Measurements from ENCODE around the gene IGFBP5.

IGFBP5 gene

GRCh38 chr2:216721141-216721540 lies 25.8 kb upstream of the IGFBP5 start:
- Histone ChIP-seq H3K4me3 (replicated peaks; ENCODE audit: insufficient read depth, low read length) (no peak overlapping the region), H3K27me3 (ENCODE audit: insufficient read depth, poor library complexity, severe bottlenecking) (no peaks in the 10 kb centered on the region), H3K27ac (replicated peaks) (no peak overlapping the region)
- TF ChIP-seq, protein P1, sequence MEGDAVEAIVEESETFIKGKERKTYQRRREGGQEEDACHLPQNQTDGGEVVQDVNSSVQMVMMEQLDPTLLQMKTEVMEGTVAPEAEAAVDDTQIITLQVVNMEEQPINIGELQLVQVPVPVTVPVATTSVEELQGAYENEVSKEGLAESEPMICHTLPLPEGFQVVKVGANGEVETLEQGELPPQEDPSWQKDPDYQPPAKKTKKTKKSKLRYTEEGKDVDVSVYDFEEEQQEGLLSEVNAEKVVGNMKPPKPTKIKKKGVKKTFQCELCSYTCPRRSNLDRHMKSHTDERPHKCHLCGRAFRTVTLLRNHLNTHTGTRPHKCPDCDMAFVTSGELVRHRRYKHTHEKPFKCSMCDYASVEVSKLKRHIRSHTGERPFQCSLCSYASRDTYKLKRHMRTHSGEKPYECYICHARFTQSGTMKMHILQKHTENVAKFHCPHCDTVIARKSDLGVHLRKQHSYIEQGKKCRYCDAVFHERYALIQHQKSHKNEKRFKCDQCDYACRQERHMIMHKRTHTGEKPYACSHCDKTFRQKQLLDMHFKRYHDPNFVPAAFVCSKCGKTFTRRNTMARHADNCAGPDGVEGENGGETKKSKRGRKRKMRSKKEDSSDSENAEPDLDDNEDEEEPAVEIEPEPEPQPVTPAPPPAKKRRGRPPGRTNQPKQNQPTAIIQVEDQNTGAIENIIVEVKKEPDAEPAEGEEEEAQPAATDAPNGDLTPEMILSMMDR (IDR thresholded peaks at IDR 0.05; ENCODE audit: insufficient read depth, low read length), result no peak
- TF ChIP-seq GABPA (IDR thresholded peaks at IDR 0.05; ENCODE audit: low read depth) (no peak), POLR2AphosphoS5 (IDR thresholded peaks at IDR 0.05; ENCODE audit: low read depth) (no peak)
- DNase-seq (ENCODE audit: low read depth in 1 of 2, low spot score in 1 of 2), result no peak

GRCh38 chr2:216720722-216721121 lies 25.4 kb upstream of the IGFBP5 start:
- no peak overlapping the region for H3K4me3 ChIP-seq (replicated peaks; ENCODE audit: insufficient read depth, low read length)
- TF ChIP-seq, protein P1 (IDR thresholded peaks at IDR 0.05; ENCODE audit: insufficient read depth, low read length), result no peak
- TF ChIP-seq REST (IDR thresholded peaks at IDR 0.05; ENCODE audit: insufficient replicate concordance, low read depth) (no peak), GABPA (IDR thresholded peaks at IDR 0.05; ENCODE audit: low read depth) (no peak)

DNA sequence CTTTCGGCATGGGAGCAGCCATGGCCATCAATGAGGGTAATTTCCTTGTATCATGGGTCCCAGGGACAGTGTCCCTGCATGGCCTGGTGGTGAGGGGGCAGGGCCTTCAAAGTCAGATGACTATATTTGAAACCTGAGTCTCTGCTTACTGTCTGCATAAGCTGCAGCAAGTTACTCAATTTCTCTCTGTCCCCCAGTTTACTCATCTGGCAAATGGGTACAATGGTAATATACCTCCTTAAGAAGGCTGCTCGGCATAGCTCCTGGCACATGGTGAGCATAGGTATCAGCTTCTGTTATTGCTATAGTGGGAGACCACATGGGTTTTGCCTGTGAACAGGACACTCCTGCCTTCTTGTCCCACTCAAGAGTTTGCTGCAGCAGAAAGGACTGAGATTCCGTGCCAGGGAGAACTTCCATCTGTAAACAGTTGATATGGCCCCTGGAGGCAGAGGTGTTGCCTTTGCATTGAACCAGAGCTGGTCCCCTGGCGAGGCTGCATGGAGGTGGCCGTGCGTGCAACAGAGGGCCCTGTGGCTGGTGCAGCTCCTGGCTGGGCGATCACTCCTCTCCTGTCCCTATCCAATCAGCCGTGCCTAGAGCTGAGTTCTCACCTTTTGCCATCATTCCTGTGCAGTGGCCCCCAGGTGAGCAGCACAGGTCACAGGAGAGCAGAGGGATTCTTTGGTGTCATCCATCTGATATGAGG lies 22.7 kb upstream of the IGFBP5 start:
- Histone ChIP-seq H3K27ac (replicated peaks) (no peak overlapping the region), H3K27me3 (ENCODE audit: insufficient read depth, poor library complexity, severe bottlenecking) (no peaks in the 10 kb centered on the region), H3K4me3 (replicated peaks; ENCODE audit: insufficient read depth, low read length) (no peak overlapping the region)
- TF ChIP-seq GABPA (IDR thresholded peaks at IDR 0.05; ENCODE audit: low read depth) (no peak), SPI1 (IDR thresholded peaks at IDR 0.05; ENCODE audit: borderline replicate concordance, low read depth) (no peak), POLR2AphosphoS5 (IDR thresholded peaks at IDR 0.05; ENCODE audit: low read depth) (no peak), REST (IDR thresholded peaks at IDR 0.05; ENCODE audit: insufficient replicate concordance, low read depth) (no peak)
- TF ChIP-seq, protein P1 (IDR thresholded peaks at IDR 0.05; ENCODE audit: insufficient read depth, low read length), result no peak
- DNase-seq (ENCODE audit: low read depth in 1 of 2, low spot score in 1 of 2), result no peak

More at GRCh38 chr2:216720722-216721121, 25.4 kb upstream of the IGFBP5 start:
- H3K27me3 ChIP-seq (ENCODE audit: insufficient read depth, poor library complexity, severe bottlenecking), result no peaks in the 10 kb centered on the region
- DNase-seq (ENCODE audit: low read depth in 1 of 2, low spot score in 1 of 2), result no peak
- no peak overlapping the region for H3K27ac ChIP-seq (replicated peaks)

GRCh38 chr2:216717491-216717901 lies 22.1 kb upstream of the IGFBP5 start:
- DNase-seq (ENCODE audit: low read depth in 1 of 2, low spot score in 1 of 2), result no peak
- TF ChIP-seq, protein P1 (IDR thresholded peaks at IDR 0.05; ENCODE audit: insufficient read depth, low read length), result no peak
- TF ChIP-seq REST (IDR thresholded peaks at IDR 0.05; ENCODE audit: insufficient replicate concordance, low read depth) (no peak), SPI1 (IDR thresholded peaks at IDR 0.05; ENCODE audit: borderline replicate concordance, low read depth) (no peak), POLR2AphosphoS5 (IDR thresholded peaks at IDR 0.05; ENCODE audit: low read depth) (no peak), GABPA (IDR thresholded peaks at IDR 0.05; ENCODE audit: low read depth) (no peak)
- no peaks in the 10 kb centered on the region for H3K27me3 ChIP-seq (ENCODE audit: insufficient read depth, poor library complexity, severe bottlenecking)
- H3K4me3 ChIP-seq (replicated peaks; ENCODE audit: insufficient read depth, low read length), result no peak overlapping the region
- H3K27ac ChIP-seq (replicated peaks), result no peak overlapping the region
